T-helper 1 cell treated with Interleukin-12 subunit alpha and Interleukin-12 subunit beta and Interleukin-4 antibody, amounts not matched to agents 30 μg/mL and 1 μg/mL, for 36 hours (primary cell): Measurements from ENCODE around the gene PEDS1.
A peak's percentile ranks its signal among the peaks of the same experiment; 100 is the strongest.
"Not testable (repeated sequence)": the region's sequence is repeated elsewhere in the genome, so short reads cannot be mapped to it uniquely, and the experiment has no call there.

Experiments
- H3K27ac Mint-ChIP-seq: one replicate; pipeline ENCODE4 v1.8.0; 2021; ENCODE audit warnings: mild to moderate bottlenecking, mixed read lengths
- H3K27me3 Mint-ChIP-seq: one replicate; pipeline ENCODE4 v1.8.0; 2021; ENCODE audit warnings: low read depth, mixed read lengths
- H3K36me3 Mint-ChIP-seq: one replicate; pipeline ENCODE4 v1.8.0; 2021; ENCODE audit warnings: low read depth, mixed read lengths
- H3K4me1 Mint-ChIP-seq: one replicate; pipeline ENCODE4 v1.8.0; 2021; ENCODE audit warnings: low read depth, mixed read lengths
- H3K4me3 Mint-ChIP-seq: one replicate; pipeline ENCODE4 v1.8.0; 2021; ENCODE audit warnings: mild to moderate bottlenecking, moderate library complexity, mixed read lengths
- H3K9me3 Mint-ChIP-seq: one replicate; pipeline ENCODE4 v1.8.0; 2021; ENCODE audit warnings: mixed read lengths

The PEDS1 gene

GRCh38 chr20:50111120-50111828, 42.2 kb downstream of the PEDS1 start:
- no peaks in the 10 kb centered on the region for H3K27me3 Mint-ChIP-seq
- peak overlapping the region; percentile 99 for H3K4me3 Mint-ChIP-seq
- peaks cover 20% of the 10 kb centered on the region for H3K36me3 Mint-ChIP-seq
- no peaks in the 10 kb centered on the region for H3K9me3 Mint-ChIP-seq
- peaks cover 77% of the 10 kb centered on the region for H3K4me1 Mint-ChIP-seq
- peak overlapping the region; percentile 97 for H3K27ac Mint-ChIP-seq

- H3K36me3 Mint-ChIP-seq, result peaks cover 17% of the 10 kb centered on the region
- peak overlapping the region; percentile 99 for H3K4me3 Mint-ChIP-seq
- H3K9me3 Mint-ChIP-seq, result no peaks in the 10 kb centered on the region
- H3K27me3 Mint-ChIP-seq, result no peaks in the 10 kb centered on the region
- peaks cover 70% of the 10 kb centered on the region for H3K4me1 Mint-ChIP-seq
- peak overlapping the region; percentile 84 for H3K27ac Mint-ChIP-seq
Observed at GRCh38 chr20:50110141-50111047, 43.1 kb downstream of the PEDS1 start.

- Mint-ChIP-seq H3K4me1 (peaks cover 60% of the 10 kb centered on the region), H3K27ac (peak overlapping the region; percentile 62), H3K36me3 (peaks cover 19% of the 10 kb centered on the region), H3K4me3 (no peak overlapping the region), H3K27me3 (no peaks in the 10 kb centered on the region), H3K9me3 (no peaks in the 10 kb centered on the region)
Observed at GRCh38 chr20:50108556-50109235, 44.8 kb downstream of the PEDS1 start.

- Mint-ChIP-seq H3K9me3 (no peaks in the 10 kb centered on the region), H3K27me3 (no peaks in the 10 kb centered on the region), H3K4me1 (peaks cover 56% of the 10 kb centered on the region), H3K27ac (peak overlapping the region; percentile 58), H3K4me3 (no peak overlapping the region), H3K36me3 (peaks cover 23% of the 10 kb centered on the region)
Observed at GRCh38 chr20:50107796-50108331, 45.7 kb downstream of the PEDS1 start.

GRCh38 chr20:50107086-50107660, 46.4 kb downstream of the PEDS1 start:
- H3K36me3 Mint-ChIP-seq, result peaks cover 23% of the 10 kb centered on the region
- H3K4me3 Mint-ChIP-seq, result no peak overlapping the region
- peaks cover 55% of the 10 kb centered on the region for H3K4me1 Mint-ChIP-seq
- H3K27me3 Mint-ChIP-seq, result no peaks in the 10 kb centered on the region
- H3K9me3 Mint-ChIP-seq, result no peaks in the 10 kb centered on the region
- no peak overlapping the region for H3K27ac Mint-ChIP-seq

GRCh38 chr20:50106669-50107068, 46.9 kb downstream of the PEDS1 start:
- not testable (repeated sequence) for H3K27ac Mint-ChIP-seq, H3K27me3 Mint-ChIP-seq, H3K4me3 Mint-ChIP-seq, H3K9me3 Mint-ChIP-seq
- Mint-ChIP-seq H3K4me1 (peaks cover 54% of the 10 kb centered on the region), H3K36me3 (peaks cover 26% of the 10 kb centered on the region)
